Measurements from ENCODE around the gene COA7. TPM values are rescaled to one million over a fixed set of nuclear protein-coding genes. Genes with fewer than 3 reads are reported as not detected.
"Not testable (repeated sequence)": the region's sequence is repeated elsewhere in the genome, so short reads cannot be mapped to it uniquely, and the experiment has no call there.

The COA7 gene
- total and polyA plus RNA-seq, 10 donors, result 1.9 to 12.8 (median 7.8) TPM

DNA sequence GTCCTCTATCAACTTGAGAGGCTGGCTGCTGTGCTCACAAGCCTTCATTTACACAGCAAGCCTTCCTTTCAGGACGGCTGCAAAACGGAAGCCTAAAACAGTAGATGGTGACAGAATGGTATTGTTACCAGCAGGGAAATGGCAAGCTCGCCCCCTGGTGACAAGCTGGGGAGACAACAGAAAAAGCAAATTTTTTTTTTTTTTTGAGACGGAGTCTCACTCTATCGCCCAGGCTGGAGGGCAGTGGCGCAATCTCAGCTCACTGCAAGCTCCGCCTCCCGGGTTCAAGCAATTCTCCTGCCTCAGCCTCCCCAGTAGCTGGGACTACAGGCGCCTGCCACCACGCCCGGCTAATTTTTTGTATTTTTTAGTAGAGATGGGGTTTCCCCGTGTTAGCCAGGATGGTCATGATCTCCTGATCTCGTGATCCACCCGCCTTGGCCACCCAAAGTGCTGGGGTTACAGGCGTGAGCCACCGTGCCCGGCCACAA lies 11.8 kb downstream of the COA7 start:
- H3K27me3 ChIP-seq (replicated peaks in 1 of 7); H3K4me3 ChIP-seq; H3K9me3 ChIP-seq: not testable (repeated sequence)
- 50 to 59% (median 55%) methylated on average over 16 to 17 of the region's 17 CpGs for WGBS, 5 donors
- TF ChIP-seq, protein P1, sequence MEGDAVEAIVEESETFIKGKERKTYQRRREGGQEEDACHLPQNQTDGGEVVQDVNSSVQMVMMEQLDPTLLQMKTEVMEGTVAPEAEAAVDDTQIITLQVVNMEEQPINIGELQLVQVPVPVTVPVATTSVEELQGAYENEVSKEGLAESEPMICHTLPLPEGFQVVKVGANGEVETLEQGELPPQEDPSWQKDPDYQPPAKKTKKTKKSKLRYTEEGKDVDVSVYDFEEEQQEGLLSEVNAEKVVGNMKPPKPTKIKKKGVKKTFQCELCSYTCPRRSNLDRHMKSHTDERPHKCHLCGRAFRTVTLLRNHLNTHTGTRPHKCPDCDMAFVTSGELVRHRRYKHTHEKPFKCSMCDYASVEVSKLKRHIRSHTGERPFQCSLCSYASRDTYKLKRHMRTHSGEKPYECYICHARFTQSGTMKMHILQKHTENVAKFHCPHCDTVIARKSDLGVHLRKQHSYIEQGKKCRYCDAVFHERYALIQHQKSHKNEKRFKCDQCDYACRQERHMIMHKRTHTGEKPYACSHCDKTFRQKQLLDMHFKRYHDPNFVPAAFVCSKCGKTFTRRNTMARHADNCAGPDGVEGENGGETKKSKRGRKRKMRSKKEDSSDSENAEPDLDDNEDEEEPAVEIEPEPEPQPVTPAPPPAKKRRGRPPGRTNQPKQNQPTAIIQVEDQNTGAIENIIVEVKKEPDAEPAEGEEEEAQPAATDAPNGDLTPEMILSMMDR (IDR thresholded peaks at IDR 0.05 in 8 of 11, conservative IDR thresholded peaks at IDR 0.05 in 3 of 11), result peak; percentile 51 to 88 (median 79)
- TF ChIP-seq POLR2AphosphoS5 (IDR thresholded peaks at IDR 0.05), result peak in 1 of 3 donors; percentile 75
- Histone ChIP-seq H3K27ac (peak overlapping the region in 3 of 8 donors; percentile 26 to 50 (median 39)), H3K4me1 (peaks cover 3 to 15% (median 9%) of the 10 kb centered on the region in 6 donors), H3K36me3 (peaks cover 0 to 54% (median 25%) of the 10 kb centered on the region in 6 donors)
- DNase-seq, result peak; percentile 89
- intact Hi-C loops (cut with DNase I; ENCODE audit: low total_unique reads), result loop anchor here (10.0 kb wide), 2 partner anchors 132 to 542 kb away; partner anchors contain the start of genes TUT4 and ZFYVE9

DNA sequence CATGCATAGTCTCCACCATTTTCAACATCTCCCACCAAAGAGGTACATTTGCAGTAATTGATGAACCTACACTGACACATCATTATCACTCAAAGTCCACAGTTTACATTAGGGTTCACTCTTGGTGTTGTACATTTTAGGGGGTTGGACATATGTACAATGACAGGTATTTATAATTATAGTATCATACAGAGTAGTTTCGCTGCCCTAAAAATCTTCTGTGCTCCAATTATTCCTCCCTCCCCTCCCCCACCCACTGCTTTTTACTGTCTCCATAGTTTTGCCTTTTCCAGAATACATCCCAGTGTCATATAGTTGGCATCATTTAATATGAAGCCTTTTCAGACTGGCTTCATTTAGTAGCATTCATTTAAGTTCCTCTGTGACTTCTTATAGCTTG lies 13.6 kb downstream of the COA7 start:
- H3K4me1 ChIP-seq, result peaks cover 3 to 15% (median 9%) of the 10 kb centered on the region in 6 donors
- peaks cover 0 to 42% (median 16%) of the 10 kb centered on the region in 6 donors for H3K36me3 ChIP-seq
- H3K4me3 ChIP-seq, result no peak overlapping the region
- 93 to 100% (median 97%) methylated on average over 1 of the region's 1 CpG for WGBS, 5 donors
- intact Hi-C loops (cut with DNase I; ENCODE audit: low total_unique reads), result loop anchor here (10.0 kb wide), 2 partner anchors 130 to 540 kb away; partner anchors contain the start of genes TUT4 and ZFYVE9
- no peak overlapping the region for H3K27ac ChIP-seq
- H3K9me3 ChIP-seq, result peaks cover 0 to 5% (median 0%) of the 10 kb centered on the region in 8 donors
- H3K27me3 ChIP-seq (replicated peaks in 1 of 7), result no peaks in the 10 kb centered on the region
- DNase-seq, result no peak
- TF ChIP-seq POLR2A (IDR thresholded peaks at IDR 0.05), result no peak
- TF ChIP-seq POLR2AphosphoS5 (IDR thresholded peaks at IDR 0.05), result no peak
- TF ChIP-seq, protein P1 (IDR thresholded peaks at IDR 0.05 in 8 of 11, conservative IDR thresholded peaks at IDR 0.05 in 3 of 11), result no peak

DNA sequence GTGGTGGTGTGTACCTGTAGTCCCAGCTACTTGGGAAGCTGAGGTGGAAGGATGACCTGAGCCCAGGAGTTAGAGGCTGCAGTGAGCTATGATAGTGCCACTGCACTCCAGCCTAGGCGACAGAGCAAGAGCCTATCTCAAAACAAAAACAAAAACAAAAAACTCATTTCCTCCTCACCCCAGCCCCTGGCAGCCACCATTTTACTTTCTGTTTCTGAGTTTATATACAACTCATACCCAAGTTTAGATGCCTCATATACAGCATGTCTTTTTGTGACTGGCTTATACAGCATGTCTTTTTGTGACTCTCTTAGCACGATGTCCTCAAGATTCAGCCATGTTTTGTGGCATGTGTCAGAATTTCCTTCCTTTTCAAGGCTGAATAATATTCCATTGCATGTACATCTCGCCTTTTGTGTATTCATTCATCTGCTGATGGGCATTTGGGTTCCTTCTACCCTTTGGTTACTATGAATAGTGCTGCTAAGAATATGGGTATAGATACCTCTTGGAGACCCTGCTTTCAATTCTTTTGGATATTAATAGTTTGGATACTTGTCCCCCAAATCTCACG lies 14.7 kb downstream of the COA7 start:
- no peak overlapping the region for H3K27ac ChIP-seq
- H3K36me3 ChIP-seq, result peaks cover 0 to 33% (median 15%) of the 10 kb centered on the region in 6 donors
- DNase-seq, result no peak
- intact Hi-C loops (cut with DNase I; ENCODE audit: low total_unique reads), result loop anchor here (10.0 kb wide), 2 partner anchors 129 to 539 kb away; partner anchors contain the start of genes TUT4 and ZFYVE9
- peaks cover 3 to 15% (median 9%) of the 10 kb centered on the region in 6 donors for H3K4me1 ChIP-seq
- TF ChIP-seq, protein P1 (IDR thresholded peaks at IDR 0.05 in 8 of 11, conservative IDR thresholded peaks at IDR 0.05 in 3 of 11), result no peak
- TF ChIP-seq POLR2A (IDR thresholded peaks at IDR 0.05), result no peak
- TF ChIP-seq POLR2AphosphoS5 (IDR thresholded peaks at IDR 0.05), result no peak
- peaks cover 0 to 5% (median 0%) of the 10 kb centered on the region in 8 donors for H3K9me3 ChIP-seq
- no peaks in the 10 kb centered on the region for H3K27me3 ChIP-seq (replicated peaks in 1 of 7)
- WGBS, 5 donors, result 88 to 98% (median 94%) methylated on average over 4 of the region's 4 CpGs
- H3K4me3 ChIP-seq, result no peak overlapping the region

DNA sequence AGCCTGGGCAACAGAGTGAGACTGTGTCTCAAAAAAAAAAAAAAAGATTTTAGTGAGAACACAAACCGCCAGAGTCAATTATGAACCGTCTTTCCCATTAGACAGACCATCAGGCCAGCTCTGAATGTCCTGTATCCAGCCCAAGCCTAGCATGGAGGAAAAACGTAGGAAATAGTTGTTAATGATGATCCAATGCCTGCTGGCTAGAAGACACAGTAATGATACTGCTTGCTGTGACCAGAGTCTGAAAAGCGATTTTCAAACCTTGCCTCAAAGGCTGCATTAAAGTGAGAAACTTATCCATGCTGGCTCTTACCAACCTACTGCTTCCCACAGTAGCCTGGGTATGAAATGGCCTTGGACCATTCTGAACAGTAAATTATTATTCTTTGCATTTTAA lies 17.0 kb downstream of the COA7 start:
- WGBS, 5 donors, result 88 to 95% (median 90%) methylated on average over 4 of the region's 4 CpGs
- Histone ChIP-seq H3K4me3 (no peak overlapping the region), H3K4me1 (peaks cover 3 to 17% (median 8%) of the 10 kb centered on the region in 6 donors), H3K36me3 (peaks cover 0 to 16% (median 2%) of the 10 kb centered on the region in 6 donors), H3K27ac (no peak overlapping the region), H3K27me3 (replicated peaks in 1 of 7) (no peaks in the 10 kb centered on the region), H3K9me3 (no peaks in the 10 kb centered on the region)
- DNase-seq, result no peak
- intact Hi-C loops (cut with DNase I; ENCODE audit: low total_unique reads), result loop anchor here (10.0 kb wide), 2 partner anchors 126 to 536 kb away; partner anchors contain the start of genes TUT4 and ZFYVE9
- TF ChIP-seq, protein P1 (IDR thresholded peaks at IDR 0.05 in 8 of 11, conservative IDR thresholded peaks at IDR 0.05 in 3 of 11), result no peak
- TF ChIP-seq POLR2AphosphoS5 (IDR thresholded peaks at IDR 0.05) (no peak), POLR2A (IDR thresholded peaks at IDR 0.05) (no peak)
